ENCODE measurements around the gene AUTS2. TPM values are rescaled to one million over a fixed set of nuclear protein-coding genes. Genes with fewer than 3 reads are reported as not detected.

The AUTS2 gene
- total and polyA plus RNA-seq, 9 of the 15 experiments (the other 6 are each of a cell fraction or from before 2014, with no cell fraction given), result 0.58 TPM; not detected in 8

- peak; percentile 80 for TF ChIP-seq REST (IDR thresholded peaks at IDR 0.05; ENCODE audit: borderline replicate concordance)
- no peak for TF ChIP-seq REST (CRISPR knock-in tag; IDR thresholded peaks at IDR 0.05; ENCODE audit: low read depth)
- TF ChIP-seq STAT5A (IDR thresholded peaks at IDR 0.05; ENCODE audit: borderline replicate concordance, low read length), result no peak
- no peak for TF ChIP-seq IFI16 (CRISPR knock-in tag; IDR thresholded peaks at IDR 0.05)
- no peak for TF ChIP-seq C11orf30 (IDR thresholded peaks at IDR 0.05; ENCODE audit: low read depth)
- peak; percentile 49; the same call in 1 of the 2 replicates for TF ChIP-seq ZNF384 (IDR thresholded peaks at IDR 0.05; ENCODE audit: low read depth, low read length)
- no peak for TF ChIP-seq KLF10 (CRISPR knock-in tag; IDR thresholded peaks at IDR 0.05)
- TF ChIP-seq NCOA2 (IDR thresholded peaks at IDR 0.05; ENCODE audit: partially characterized antibody in 2 of 2), result no peak
- TF ChIP-seq POLR2H (tag; IDR thresholded peaks at IDR 0.05; ENCODE audit: low read depth), result no peak
- TF ChIP-seq EHMT2 (IDR thresholded peaks at IDR 0.05), result no peak
- 0 out of 2 replicates have a peak, but pooled peaks have one; percentile 51 for TF ChIP-seq ARID2 (IDR thresholded peaks at IDR 0.05)
- TF ChIP-seq CTCF (IDR thresholded peaks at IDR 0.05 in 2 of 3, conservative IDR thresholded peaks at IDR 0.05 in 1 of 3; ENCODE audit: insufficient read depth in 2 of 3, low read depth in 1 of 3, low read length in 3 of 3), result peak; percentile 60 to 88 (median 73)
- no peak for TF ChIP-seq ZC3H4 (CRISPR knock-in tag; IDR thresholded peaks at IDR 0.05; ENCODE audit: borderline replicate concordance)
- TF ChIP-seq KAT2B (IDR thresholded peaks at IDR 0.05; ENCODE audit: low read depth, low read length), result no peak
- TF ChIP-seq FOXJ2 (tag; IDR thresholded peaks at IDR 0.05), result no peak
- no peak for TF ChIP-seq ZNF586 (CRISPR knock-in tag; conservative IDR thresholded peaks at IDR 0.05)
- TF ChIP-seq STAG1 (CRISPR knock-in tag; IDR thresholded peaks at IDR 0.05; ENCODE audit: borderline replicate concordance), result peak; percentile 23; the same call in 1 of the 2 replicates
- no peak for TF ChIP-seq PHF8 (IDR thresholded peaks at IDR 0.05; ENCODE audit: borderline replicate concordance, low read length)
- no peak for TF ChIP-seq DACH1 (IDR thresholded peaks at IDR 0.05; ENCODE audit: partially characterized antibody)
- peak; percentile 68 for TF ChIP-seq SMC3 (conservative IDR thresholded peaks at IDR 0.05; ENCODE audit: insufficient read depth, low read depth, low read length)
Measured at GRCh38 chr7:70698219-70698832, 1100.1 kb downstream of the AUTS2 start (continued).
